Stimulated activated CD4-positive, alpha-beta T cell treated with anti-CD3 and anti-CD28 coated beads, TNF-alpha, amount 100 ng/mL, for 4 hours (primary cell): Measurements from ENCODE around the gene MOCS3.

ENCODE experiments used
- DNase-seq, 3 experiments: peaks; one replicate each; pipeline ENCODE4 v3.0.0-alpha.2; 2020; ENCODE audit warnings: low read depth in 3 of 3

The MOCS3 gene, protein sequence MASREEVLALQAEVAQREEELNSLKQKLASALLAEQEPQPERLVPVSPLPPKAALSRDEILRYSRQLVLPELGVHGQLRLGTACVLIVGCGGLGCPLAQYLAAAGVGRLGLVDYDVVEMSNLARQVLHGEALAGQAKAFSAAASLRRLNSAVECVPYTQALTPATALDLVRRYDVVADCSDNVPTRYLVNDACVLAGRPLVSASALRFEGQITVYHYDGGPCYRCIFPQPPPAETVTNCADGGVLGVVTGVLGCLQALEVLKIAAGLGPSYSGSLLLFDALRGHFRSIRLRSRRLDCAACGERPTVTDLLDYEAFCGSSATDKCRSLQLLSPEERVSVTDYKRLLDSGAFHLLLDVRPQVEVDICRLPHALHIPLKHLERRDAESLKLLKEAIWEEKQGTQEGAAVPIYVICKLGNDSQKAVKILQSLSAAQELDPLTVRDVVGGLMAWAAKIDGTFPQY

DNA sequence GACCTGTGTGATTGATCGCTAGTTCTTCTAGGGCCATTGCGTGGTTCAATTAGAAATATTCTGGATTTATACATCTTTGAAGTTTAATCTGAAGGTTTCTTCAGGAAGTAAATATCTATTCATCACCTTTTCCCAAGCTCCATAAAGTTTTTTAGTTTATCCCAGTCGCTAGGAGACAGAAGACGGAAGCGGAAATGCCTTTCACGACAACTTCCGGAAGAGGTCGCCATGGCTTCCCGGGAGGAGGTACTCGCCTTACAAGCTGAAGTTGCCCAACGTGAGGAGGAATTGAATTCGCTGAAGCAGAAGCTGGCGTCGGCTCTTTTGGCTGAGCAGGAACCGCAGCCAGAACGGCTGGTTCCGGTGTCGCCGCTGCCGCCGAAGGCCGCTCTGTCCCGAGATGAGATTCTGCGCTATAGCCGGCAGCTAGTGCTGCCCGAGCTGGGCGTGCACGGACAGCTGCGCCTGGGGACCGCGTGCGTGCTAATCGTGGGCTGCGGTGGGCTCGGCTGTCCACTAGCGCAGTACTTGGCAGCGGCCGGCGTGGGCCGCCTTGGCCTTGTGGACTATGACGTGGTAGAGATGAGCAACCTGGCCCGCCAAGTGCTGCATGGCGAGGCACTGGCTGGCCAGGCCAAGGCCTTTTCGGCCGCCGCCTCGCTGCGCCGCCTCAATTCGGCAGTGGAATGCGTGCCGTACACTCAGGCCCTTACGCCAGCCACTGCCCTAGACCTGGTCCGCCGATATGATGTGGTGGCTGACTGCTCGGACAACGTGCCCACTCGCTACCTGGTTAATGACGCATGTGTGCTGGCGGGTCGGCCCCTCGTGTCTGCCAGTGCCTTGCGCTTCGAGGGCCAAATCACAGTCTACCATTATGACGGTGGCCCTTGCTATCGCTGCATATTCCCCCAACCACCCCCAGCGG, at the start of gene MOCS3:
MOCS3 (plus strand) TSS at position 204 of the 928 bp plus-strand sequence; CDS start at position 229, 25 bp downstream.
- DNase-seq, result peak; percentile 45 to 69 (median 59)

DNA sequence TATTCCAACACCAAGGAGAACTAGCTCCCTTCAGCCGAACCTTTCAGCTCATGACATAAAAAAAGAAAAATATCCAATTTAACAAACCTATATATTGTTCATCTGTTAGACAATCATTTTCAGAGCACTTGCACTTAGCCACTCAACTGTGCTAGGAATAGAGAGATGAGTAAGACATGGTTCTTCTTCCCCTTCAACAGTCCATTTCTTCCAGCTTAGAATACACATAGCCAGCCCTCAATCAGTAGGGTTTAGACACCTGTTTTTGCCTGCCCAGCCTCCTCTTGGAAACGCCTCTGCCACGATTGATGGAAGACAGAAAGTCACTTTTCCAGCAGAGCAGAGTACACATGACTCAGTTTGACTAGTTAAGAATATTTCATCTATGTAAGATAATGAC, 49.2 kb upstream of the MOCS3 start:
- no peak for DNase-seq

DNA sequence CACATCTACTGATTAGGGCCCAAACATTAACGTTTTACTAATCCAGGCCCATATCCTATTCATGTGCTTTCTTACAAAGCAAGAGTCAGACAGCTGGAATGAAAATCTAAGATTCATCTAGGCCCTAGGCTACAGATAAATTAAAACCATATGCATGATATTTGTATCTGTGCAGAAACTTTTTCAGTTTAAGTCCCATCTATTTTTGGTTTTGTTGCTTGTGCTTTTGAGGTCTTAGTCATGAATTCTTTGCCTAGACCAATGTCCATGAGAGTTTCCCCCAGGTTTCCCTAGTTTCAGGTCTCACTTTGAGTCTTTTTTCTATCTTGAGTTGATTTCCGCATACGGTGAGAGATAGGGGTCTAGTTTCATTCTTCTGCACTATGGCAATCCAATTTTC, 47.6 kb upstream of the MOCS3 start:
- no peak for DNase-seq

DNA sequence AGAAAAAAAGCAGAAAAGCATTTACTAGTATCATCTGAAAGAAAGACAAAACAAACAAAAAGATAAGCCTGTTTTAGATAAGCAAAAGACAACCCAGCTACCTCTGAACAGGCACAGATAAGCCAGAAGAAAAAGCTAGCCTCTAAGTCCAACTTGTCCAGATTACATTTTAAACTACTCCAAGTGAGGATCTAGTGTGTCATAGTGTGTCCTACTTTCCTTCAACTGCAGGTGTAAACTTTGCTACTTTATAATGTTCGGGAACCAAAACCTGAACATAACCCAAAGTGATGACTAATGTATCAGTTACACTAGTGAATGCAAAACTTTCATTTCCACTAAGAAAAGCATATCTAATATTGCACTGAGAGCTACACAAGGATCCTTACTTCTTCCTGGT, 46.9 kb upstream of the MOCS3 start:
- DNase-seq, result no peak

DNA sequence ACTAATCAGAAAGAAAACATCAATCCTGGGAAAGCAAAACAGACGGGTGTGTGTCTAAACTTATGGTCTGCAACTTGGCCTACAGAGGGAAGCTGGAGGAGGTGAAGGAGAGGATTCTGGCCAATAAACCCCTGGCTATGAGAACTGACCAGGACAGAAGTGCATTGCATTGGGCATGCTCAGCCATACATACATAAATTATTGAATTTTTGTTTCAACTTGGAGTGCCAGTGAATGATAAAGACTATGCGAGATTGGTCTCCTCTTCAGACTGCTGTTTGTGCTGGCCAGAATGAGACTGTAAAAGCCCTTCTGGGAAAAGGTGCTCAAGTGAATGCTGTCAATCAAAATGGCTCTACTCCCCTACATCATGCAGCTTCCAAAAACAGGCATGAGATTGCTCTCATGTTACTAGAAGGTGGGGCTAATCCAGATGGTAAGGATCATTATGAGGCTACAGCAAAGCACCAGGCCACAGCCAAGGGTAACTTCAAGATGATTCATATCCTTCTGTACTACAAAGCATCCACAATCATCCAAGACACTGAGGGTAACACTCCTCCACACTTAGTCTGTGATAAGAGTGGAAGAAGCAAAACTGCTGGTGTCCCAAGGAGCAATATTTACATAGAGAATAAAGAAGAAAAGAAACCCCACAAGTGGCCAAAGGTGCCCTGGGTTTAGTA, 44.8 kb upstream of the MOCS3 start:
- DNase-seq, result no peak

DNA sequence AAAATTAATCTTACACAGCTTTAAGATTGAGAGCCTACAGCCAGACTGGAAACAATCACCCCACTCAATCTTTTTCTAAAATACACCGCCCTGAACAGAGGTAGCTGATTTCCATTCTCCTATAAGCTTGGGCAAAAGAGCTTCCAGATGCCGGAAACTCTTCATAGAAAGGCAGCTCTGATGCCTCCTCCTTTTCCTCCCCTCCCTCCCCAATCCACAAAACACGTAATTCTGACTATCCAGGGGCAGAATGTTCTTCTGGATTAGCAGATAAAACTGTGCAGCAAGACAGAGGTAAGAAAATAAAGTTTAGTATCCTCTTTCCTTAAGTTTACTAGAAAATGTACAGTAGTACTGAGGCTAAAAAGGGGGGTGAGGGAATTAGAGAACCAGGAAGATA, 43.2 kb upstream of the MOCS3 start:
- DNase-seq, result no peak

DNA sequence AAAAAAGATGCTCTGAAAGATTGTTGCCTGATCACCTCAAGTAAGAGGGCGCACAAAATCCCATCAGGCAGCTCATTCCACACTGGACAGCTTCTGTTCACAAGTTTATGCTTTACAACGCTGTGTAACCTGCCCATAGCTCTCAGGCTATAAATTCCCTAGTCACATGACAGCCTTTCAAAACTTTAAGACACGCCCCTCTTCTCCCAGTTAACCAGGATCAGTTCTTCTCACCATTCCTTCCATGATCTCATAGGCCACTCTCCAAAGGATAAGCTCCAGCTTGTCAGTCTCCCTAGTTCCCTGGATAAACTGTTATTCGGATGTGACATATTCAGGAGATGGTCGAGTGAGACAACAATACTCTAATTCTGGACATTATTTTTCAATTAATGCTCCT, 42.4 kb upstream of the MOCS3 start:
- DNase-seq, result no peak

DNA sequence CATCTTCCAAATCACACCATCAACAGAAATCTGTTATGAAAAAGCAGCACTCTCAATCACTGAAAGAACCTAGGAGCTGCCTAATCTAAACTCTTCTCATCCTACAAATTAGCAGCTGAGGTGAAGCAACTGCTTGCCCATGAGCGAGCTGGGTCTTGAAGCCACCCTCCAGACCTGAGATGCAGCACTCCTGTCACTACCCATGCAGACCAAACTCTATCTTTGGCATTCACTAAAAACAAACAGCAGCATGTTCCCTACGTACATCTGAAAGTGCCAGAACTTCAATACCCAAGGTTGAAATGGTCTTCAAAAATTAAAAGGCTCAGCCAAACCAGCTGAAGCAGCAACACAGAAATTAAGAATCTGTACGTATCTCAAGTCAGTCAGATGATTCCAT, 41.7 kb upstream of the MOCS3 start:
- DNase-seq, result no peak

DNA sequence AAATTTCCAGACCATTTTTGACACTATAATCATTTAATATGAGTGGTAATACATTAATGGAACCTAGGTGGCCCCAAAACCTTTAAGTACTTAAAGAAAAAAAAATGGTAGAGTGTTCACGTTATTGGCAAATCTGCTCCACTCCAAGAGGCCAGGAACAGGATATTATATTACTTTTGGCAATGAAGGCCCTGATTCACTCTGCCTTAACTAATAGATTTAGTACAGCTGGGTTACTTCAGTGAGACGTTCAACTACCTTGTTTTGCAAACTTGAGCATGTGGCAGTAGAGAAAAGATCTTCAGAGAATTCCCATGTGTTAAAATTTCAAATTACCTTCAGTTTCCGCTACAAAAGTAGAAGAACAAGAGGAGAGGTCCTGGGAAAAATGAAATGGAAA, 40.2 kb upstream of the MOCS3 start:
- DNase-seq, result no peak

DNA sequence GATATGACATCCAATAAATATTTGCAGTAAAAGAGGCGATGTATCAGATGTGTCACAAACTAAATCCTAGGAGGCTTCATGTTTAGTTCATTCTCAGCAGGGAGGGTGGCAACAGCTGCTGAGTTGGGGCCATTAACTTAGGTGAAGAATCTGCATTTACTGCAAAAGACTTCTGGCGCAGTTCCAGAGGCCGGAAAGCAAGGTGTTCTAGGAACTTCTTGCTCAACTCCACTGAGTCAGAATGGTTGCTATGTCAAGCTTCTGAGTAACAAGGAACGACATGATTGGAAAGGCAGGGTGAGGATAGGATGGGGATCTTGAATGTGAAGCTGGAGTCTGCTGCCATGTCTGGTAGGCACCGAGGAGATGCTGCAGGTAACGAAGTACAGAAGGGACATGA, 39.1 kb upstream of the MOCS3 start:
- no peak for DNase-seq

DNA sequence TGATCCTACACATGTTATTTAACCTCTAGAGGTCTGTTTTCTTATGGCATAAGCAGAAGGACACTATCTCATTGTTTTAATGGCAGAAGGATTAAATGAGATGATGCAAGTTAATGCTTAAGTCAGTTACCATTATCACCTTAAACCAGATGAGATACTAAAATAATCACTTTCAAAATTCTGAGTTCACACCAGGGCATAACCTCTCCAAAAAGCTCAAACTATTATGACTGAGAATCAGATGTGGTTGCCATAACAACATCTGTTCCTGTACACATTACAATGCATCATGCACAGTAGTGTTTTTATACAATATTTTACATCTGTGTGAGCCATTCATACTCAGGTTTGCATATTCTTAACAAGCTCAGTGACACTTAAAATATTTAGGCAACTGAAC, 37.6 kb upstream of the MOCS3 start:
- DNase-seq, result no peak

DNA sequence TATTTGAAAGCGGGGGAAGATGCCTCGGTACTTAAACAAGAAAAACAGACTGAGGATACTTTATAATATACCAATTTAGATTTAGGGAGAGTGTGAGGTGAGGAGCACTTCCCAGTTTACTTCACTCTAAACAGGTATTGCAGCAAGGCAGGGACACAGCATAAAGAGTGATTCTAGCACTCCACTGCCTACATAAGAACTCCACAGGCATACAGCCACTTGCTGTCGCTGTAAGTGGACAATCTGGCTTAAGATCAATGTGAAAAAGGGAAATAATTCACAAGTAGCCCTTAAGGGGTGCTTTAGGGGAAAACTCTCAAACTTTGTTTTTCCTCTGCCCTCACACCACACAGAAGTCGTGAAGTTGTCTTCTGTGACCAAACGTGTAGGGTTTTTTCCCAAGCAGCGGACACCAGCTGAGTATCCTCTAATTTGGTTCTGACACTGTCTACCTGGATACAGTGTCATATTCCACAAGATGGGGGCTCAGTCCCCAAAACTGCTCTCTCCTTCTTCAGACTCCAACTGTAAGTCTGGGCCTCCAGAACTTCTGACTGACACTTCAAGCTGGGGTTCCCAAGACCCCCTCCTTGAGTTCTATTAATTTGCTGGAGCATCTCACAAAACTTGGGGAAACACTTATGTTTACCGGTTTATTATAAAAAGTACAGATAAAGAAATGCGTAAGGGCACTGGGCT, 36.7 kb upstream of the MOCS3 start:
- DNase-seq, result no peak

DNA sequence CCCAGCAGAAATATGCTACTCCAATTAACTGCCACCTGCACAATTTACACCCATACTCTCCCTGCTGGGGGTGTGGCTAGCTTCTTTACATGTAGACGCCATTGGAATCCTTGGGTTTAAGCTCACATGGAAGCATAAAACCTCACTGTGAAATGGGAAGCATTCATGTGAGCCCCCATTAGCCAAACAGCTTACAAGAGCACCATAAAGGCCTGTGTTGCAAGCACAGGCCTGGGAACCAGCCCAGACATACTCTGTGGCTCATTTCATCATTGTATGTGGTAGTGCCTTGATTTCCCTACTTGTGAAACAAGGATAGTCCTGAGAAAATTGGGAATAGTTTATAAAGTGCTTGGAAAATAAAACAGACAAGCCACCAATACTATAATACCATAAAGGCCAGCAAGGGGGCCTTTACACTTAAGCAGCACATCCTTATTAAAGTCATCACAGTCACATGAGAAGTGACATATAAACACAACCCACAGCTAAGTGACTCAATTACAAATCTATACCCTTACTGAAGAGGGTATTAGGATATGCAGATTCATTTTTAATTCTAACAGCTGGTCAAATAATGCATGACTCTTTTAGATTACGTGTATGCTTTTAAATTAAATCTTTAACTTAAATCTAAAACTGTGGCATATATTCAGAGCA, 34.2 kb upstream of the MOCS3 start:
- no peak for DNase-seq

DNA sequence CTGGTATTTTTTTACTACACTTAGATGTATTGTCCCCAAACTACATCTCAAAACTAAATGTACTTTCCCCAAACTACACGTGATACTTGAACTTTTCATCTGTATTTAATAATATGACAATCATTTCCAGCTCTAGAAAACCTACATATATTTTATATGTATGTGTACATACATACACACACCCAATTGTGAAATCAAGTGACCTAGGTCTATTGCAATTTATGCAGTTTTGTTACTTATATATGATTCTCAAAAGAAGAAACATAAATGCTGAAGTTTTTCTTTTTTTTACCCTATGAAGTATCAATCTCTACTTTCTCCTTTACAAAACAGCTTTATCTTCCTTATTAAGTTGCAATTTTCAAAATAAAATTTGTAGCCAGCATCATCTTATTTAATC, 32.1 kb upstream of the MOCS3 start:
- no peak for DNase-seq

DNA sequence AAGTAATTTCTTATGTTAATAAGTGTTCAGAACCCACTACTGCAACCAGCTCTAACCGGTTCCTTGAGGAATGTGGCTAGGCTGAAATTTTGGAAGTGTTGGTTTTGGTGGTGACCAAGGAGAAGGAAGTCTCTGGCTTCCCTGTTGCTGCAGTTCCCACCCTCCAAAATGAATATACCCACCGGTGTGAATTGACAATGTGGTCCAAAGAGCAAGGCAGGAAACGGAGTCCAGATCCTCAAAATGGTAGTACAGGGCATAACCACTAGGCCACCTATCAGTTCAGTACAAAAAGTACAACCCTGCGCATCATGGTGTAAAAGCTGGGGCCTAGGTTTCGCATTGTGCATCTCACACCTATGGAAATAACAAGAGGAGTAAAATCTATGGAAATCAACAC, 30.1 kb upstream of the MOCS3 start:
- no peak for DNase-seq

DNA sequence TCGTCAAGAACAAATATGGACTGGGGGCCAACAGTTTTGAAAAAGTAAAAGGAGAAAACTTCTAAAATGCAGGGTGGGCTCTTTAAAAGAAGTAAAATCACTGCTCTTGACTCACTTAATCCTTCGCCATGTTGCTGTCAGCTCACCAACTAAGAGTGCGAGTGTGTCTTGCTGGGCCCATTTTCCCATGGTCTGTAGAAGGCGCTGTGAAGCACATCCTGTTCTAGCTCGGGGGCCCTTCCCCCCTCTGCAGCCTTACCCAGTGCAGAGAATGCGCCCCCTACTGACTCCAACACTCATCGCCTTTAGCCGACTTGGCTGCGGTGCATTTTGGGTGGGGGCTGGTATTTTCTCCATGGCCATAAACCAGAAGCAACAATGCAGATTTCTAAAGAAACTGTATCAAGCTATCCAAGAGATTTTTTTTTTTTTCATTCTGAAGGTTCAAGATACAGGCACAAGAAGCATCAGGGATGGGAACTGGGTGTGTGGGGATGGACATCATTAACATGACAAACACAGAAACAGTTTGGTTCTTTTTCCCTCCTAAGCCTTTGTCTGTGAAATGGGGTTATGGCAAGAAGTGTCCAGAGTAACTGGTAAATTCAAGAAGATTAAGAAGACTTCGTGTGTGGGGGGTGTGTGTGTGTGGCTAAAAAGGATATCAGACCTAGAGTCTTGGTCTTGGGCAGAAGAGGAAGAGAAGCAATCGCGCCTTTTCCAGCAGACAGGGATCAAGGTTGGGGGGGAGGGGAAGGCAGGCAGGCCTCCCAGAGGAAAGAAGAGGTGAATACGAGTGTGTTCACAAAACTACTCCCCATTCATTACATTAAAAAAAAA, 29.1 kb upstream of the MOCS3 start:
- DNase-seq, result peak; percentile 68 to 87 (median 83)

DNA sequence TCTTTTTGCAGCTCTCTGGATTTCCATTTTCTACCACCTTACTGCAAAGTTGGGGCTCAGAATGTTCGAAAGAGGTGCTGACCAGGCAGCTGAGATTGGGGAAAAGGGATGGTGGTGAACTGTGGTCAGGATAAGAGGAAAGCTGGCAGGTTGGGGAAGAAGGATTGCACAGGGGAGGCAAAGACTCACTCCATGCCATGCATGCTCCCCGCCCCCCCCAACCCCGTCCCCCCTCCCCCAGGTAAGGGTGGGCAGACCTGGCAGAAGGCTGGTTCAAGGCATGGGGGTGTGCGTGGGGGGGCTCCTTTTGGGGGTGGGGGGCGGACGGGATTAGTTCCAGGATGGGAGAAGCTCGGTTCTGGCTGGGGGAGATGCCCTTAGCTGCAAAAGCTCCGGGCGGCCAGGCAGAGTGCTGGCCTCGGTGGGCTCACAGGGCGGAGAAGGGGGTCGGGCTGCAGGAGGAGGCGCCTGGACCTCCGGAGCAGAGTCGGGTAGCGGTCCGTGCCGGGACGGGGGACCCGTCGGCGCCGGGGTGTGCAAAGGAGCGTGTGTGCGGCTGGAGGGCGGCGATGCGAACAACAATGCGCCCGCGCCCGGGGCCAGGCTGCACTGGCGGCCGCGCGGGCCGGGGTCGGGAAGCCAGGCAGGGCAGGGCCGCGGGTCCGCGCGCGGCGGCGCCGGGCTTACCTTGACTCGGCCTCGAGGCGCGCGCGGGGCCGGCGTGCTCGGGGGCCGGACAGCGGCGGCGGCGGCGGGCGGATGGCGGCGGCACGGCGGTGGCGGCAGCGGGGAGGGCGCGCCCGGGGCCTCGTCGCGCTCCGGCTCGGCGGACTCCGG, 28.3 kb upstream of the MOCS3 start:
- DNase-seq, result peak in 2 of 3 experiments; percentile 7 to 26

DNA sequence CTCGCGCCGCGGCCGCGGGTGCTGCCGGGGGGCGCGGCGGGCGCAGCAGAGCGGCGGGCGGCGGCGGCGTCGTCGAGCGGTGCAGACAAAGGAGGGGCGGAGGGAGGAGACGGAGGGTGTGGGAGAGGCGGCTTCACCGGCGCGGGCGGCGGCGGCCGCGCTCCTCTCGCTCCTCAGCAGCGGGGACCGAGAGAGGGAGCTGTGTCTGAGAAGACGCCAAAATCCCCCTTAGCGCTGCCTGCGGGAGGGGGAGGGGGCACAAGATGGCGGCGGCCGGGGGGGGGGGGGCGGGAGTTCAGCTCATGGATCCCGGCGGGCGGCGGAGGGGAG, 27.7 kb upstream of the MOCS3 start:
- DNase-seq, result no peak

DNA sequence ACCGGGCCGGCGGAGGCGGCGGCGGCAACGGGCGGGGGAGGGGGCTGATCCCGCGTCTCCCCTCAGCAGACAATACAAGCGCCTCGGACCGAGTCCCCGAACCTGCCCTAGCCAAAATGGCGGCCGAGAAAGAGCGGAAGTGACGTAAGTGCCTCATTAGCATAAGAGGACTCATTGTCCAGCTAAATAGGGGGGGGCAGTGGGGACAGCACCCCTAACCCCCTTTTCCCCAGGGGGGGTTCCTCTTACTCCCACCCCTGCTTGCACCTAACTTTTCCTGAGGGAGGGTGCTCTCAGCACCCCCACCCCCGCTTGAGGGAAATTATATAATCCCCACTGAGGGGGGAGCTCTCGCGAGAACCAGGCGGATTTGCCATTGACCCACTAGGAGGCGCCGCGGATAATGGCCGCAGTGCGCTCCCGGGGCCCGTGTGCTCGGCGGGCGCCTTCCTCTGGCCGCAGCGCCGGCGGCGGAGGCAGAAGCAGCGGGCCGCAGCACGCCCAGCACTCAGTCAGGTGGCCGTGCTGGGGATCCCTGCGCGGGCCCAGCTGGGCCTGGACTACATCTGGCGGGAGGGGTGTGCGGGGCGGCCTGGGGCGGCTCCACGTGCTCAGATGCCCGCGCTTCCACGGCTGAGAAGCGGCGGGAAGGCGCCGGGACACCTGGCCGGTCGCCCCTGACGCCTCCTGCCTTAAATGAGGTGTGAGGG, 27.2 kb upstream of the MOCS3 start, which contains the start of gene ADNP:
ADNP (minus strand) TSS at position 132 of the 710 bp plus-strand sequence. CDS start 27,441 bp downstream, outside the sequence.
- peak; percentile 77 to 80 (median 78) for DNase-seq
